K562 (cell line): ENCODE results near the gene MADCAM1.

Source experiments
- ZNF239 ChIP-seq: fragments of 250-450 bp; sonication (Bioruptor Pico); IDR thresholded peaks from 2 replicates; pipeline ENCODE4 v1.4.0; 2020; ENCODE audit warnings: mild to moderate bottlenecking
- ZNF766 ChIP-seq: fragments of 200-800 bp; sonication (Bioruptor generic); conservative IDR thresholded peaks from 2 replicates; pipeline ENCODE4 v1.6.1; 2016; ENCODE audit warnings: missing genetic modification characterization, missing compliant biosample characterization

DNA sequence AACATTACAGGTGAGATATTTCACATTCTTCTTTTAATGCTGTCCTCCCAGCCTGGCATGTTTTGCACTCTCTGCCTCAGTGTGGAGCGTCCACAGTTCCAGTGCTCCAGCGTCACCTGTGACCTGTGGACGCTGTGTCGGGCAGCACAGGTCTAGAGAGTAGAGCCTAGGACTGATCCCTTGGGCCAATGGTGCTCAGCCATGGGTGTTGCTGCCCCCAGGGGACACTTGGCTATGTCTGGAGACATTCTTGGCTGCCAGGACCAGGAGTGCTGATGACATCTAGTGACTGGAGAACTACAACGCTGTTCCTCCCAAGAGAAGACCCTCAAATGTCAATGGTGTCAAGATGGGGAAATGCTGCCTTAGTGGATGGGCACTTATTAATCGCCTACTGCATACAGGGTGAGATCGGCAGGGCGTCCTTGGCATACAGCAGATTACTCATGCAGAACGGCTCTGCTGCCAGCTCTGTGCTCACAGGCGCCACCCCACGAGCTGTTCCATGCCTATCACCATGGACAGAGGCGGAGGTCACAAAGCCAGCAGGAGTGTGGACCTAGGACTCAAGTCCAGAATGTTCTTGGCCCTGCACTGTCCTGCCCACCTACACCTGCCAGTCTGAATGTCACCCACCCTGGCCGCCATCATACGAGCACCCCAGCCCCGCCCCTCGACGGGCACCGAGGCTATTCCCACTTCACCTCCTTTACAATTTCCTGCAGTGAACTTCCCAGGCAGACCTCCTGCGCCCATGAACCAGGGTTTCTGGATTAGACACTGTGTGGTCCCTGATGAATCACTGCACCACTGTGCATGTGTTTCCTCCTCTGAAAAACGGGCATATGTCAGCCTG, 13.9 kb upstream of the MADCAM1 start:
- TF ChIP-seq ZNF766 (no peak), ZNF239 (CRISPR knock-in tag) (no peak)
